Brain microvascular endothelial cell (primary cell): ENCODE data around the gene RANBP3.
A peak's percentile ranks its signal among the peaks of the same experiment; 100 is the strongest.

Source experiments
- DNase-seq: peaks from one replicate; pipeline ENCODE4 v3.0.0-alpha.2; 2020
- H3K27ac ChIP-seq: fragments of 250-450 bp; sonication (Bioruptor Pico); 2 replicates; pipeline ENCODE4 v1.5.1; 2020; ENCODE audit warnings: mild to moderate bottlenecking, moderate library complexity
- H3K27me3 ChIP-seq: fragments of 250-450 bp; sonication (Bioruptor Pico); replicated peaks from 2 replicates; pipeline ENCODE4 v1.5.1; 2020; ENCODE audit warnings: mild to moderate bottlenecking
- H3K36me3 ChIP-seq: fragments of 250-450 bp; sonication (Bioruptor Pico); replicated peaks from 2 replicates; pipeline ENCODE4 v1.5.1; 2020; ENCODE audit warnings: mild to moderate bottlenecking
- H3K4me3 ChIP-seq: 2 replicates; pipeline ENCODE4 v1.5.1; 2011; ENCODE audit warnings: low read depth, mild to moderate bottlenecking, control low read depth, low read length, moderate library complexity
- CTCF ChIP-seq: IDR thresholded peaks from 2 replicates; pipeline ENCODE4 v1.5.1; 2011; ENCODE audit warnings: low read depth, mild to moderate bottlenecking, moderate library complexity, low read length, control low read depth, inconsistent platforms; ENCODE audit errors: missing control alignments
- in situ Hi-C: cut with HindIII; loops from 2 replicates; pipeline ENCODE4 v1.10.0; 2017; ENCODE audit warnings: low sequenced_read_pairs, low pct_ligation_motif_present

Gene RANBP3

GRCh38 chr19:5935473-5936291 lies 42.3 kb downstream of the RANBP3 start:
- H3K4me3 ChIP-seq: no peak overlapping the region
- H3K27ac ChIP-seq: no peak overlapping the region
- no peak for DNase-seq
- peaks cover 27% of the 10 kb centered on the region for H3K36me3 ChIP-seq
- in situ Hi-C loops: no loop called here
- TF ChIP-seq CTCF: no peak
- H3K27me3 ChIP-seq: no peaks in the 10 kb centered on the region

- Histone ChIP-seq H3K27ac (no peak overlapping the region), H3K36me3 (peaks cover 33% of the 10 kb centered on the region), H3K27me3 (no peaks in the 10 kb centered on the region), H3K4me3 (no peak overlapping the region)
- DNase-seq: peak; percentile 25
- in situ Hi-C loops: no loop called here
- no peak for TF ChIP-seq CTCF
Measured at GRCh38 chr19:5934774-5935472, 43.0 kb downstream of the RANBP3 start.

- Histone ChIP-seq H3K4me3 (no peak overlapping the region), H3K27ac (no peak overlapping the region), H3K27me3 (no peaks in the 10 kb centered on the region), H3K36me3 (peaks cover 40% of the 10 kb centered on the region)
- TF ChIP-seq CTCF: no peak
- in situ Hi-C loops: no loop called here
- no peak for DNase-seq
Measured at GRCh38 chr19:5934069-5934401, 43.9 kb downstream of the RANBP3 start.

- TF ChIP-seq CTCF: no peak
- Histone ChIP-seq H3K4me3 (no peak overlapping the region), H3K27me3 (no peaks in the 10 kb centered on the region), H3K27ac (no peak overlapping the region), H3K36me3 (peaks cover 42% of the 10 kb centered on the region)
- in situ Hi-C loops: no loop called here
- DNase-seq: no peak
Measured at GRCh38 chr19:5933391-5934068, 44.4 kb downstream of the RANBP3 start.

GRCh38 chr19:5932609-5933262 lies 45.2 kb downstream of the RANBP3 start:
- Histone ChIP-seq H3K27ac (no peak overlapping the region), H3K4me3 (no peak overlapping the region), H3K36me3 (peaks cover 44% of the 10 kb centered on the region), H3K27me3 (no peaks in the 10 kb centered on the region)
- in situ Hi-C loops: no loop called here
- no peak for DNase-seq
- TF ChIP-seq CTCF: no peak
